ENCODE measurements around the gene SIRT3.

The SIRT3 gene

DNA sequence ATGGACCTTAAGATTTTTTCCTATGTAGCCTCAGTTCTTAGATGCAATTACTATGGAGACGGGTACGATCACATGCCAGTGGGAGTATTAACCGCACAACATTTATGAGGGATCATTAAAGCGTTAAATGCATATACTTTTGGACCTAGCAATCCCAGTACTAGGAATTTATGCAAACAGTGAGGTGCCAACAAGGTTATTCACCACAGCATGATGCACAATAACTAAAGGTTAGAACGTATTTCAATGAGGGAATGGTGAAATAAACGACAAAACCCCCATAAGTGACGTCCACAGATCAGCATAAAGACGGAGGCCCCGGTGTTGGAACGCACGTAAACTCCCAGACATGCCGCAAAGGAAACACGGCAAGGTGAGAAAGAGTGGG is 539 bp downstream of the SIRT3 start:
- H3K79me2 ChIP-seq (ENCODE audit: insufficient read depth, low read depth), result peaks cover 36% of the 10 kb centered on the region
- peaks cover 26% of the 10 kb centered on the region for H3K4me1 ChIP-seq (ENCODE audit: low read depth, poor library complexity, severe bottlenecking)
- H2AFZ ChIP-seq (ENCODE audit: low read depth), result peak overlapping the region; percentile 85

DNA sequence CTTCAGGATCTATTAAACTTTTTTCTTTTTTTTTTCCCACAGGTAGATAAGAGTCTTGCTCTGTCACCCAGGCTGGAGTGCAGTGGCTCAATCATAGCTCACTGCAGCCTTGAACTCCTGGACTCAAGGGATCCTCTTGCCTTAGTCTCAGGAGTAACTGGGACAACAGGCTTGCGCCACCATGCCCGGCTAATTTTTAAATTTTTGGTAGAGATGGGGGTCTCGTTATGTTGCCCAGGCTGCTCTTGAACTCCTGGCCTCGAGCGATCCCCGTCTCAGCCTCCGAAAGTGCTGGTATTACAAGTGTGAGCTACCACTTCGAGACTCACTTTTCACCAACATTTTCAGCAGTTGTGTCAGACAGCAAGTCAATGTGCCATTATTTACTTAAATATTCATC is 962 bp downstream of the SIRT3 start:
- TF ChIP-seq, protein P1, sequence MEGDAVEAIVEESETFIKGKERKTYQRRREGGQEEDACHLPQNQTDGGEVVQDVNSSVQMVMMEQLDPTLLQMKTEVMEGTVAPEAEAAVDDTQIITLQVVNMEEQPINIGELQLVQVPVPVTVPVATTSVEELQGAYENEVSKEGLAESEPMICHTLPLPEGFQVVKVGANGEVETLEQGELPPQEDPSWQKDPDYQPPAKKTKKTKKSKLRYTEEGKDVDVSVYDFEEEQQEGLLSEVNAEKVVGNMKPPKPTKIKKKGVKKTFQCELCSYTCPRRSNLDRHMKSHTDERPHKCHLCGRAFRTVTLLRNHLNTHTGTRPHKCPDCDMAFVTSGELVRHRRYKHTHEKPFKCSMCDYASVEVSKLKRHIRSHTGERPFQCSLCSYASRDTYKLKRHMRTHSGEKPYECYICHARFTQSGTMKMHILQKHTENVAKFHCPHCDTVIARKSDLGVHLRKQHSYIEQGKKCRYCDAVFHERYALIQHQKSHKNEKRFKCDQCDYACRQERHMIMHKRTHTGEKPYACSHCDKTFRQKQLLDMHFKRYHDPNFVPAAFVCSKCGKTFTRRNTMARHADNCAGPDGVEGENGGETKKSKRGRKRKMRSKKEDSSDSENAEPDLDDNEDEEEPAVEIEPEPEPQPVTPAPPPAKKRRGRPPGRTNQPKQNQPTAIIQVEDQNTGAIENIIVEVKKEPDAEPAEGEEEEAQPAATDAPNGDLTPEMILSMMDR (conservative IDR thresholded peaks at IDR 0.05; ENCODE audit: low read depth, low read length), result no peak
- Histone ChIP-seq H3K79me2 (ENCODE audit: insufficient read depth, low read depth) (peaks cover 32% of the 10 kb centered on the region), H3K9ac (no peak overlapping the region), H3K36me3 (ENCODE audit: insufficient read depth) (no peaks in the 10 kb centered on the region), H3K27me3 (ENCODE audit: insufficient read depth, low read depth) (no peaks in the 10 kb centered on the region), H3K4me1 (ENCODE audit: low read depth, poor library complexity, severe bottlenecking) (peaks cover 26% of the 10 kb centered on the region), H2AFZ (ENCODE audit: low read depth) (no peak overlapping the region), H3K4me3 (IDR thresholded peaks at IDR 0.05; ENCODE audit: insufficient read depth, low read depth, low read length) (no peak overlapping the region), H3K27ac (no peak overlapping the region), H4K20me1 (ENCODE audit: insufficient read depth) (no peaks in the 10 kb centered on the region), H3K4me2 (peak overlapping the region; percentile 55)

More for the DNA sequence above, 539 bp downstream of the SIRT3 start:
- Histone ChIP-seq H3K27me3 (ENCODE audit: insufficient read depth, low read depth) (no peaks in the 10 kb centered on the region), H3K27ac (no peak overlapping the region), H3K4me3 (IDR thresholded peaks at IDR 0.05; ENCODE audit: insufficient read depth, low read depth, low read length) (no peak overlapping the region), H3K36me3 (ENCODE audit: insufficient read depth) (no peaks in the 10 kb centered on the region), H3K4me2 (peak overlapping the region; percentile 55), H3K9ac (peak overlapping the region; percentile 40; the same call in 1 of the 2 replicates), H4K20me1 (ENCODE audit: insufficient read depth) (no peaks in the 10 kb centered on the region)
- TF ChIP-seq, protein P1 (conservative IDR thresholded peaks at IDR 0.05; ENCODE audit: low read depth, low read length), result no peak

DNA sequence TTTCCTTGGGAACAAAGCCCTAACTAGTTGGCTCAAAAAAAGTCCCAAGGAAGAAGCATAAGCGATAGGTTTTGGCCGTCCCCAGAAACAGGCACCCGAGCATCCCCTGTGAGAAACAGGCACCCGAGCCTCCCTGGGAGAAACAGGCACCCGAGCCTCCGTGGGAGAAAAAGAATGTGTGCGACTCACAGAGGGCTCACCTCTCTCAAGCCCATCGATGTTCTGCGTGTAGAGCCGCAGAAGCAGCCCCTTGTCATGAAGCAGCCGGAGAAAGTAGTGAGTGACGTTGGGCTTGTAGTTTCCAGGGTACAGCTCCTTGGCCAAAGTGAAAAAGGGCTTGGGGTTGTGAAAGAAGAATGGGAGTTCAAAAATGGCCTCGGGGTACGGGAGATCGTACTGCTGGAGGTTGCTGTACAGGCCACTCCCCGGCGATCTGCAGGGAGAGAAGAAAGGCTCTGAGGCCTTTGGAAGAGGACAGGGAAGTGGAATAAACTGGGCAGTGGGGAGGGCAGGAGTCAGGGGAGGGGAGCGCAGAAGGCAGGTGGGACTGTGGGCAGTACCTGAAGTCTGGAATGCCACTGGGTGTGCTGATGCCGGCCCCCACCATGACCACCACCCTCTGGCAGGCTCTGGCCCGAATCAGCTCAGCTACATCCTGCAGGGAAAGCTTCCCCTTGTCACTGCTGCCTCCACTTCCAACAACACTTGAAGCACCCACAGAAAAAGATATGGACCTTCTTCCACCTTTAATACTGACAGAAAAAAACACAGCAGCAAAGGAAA is 3.2 kb downstream of the SIRT3 start:
- H3K27me3 ChIP-seq (ENCODE audit: insufficient read depth, low read depth), result no peaks in the 10 kb centered on the region
- H4K20me1 ChIP-seq (ENCODE audit: insufficient read depth), result no peaks in the 10 kb centered on the region
- no peak overlapping the region for H3K27ac ChIP-seq
- H3K36me3 ChIP-seq (ENCODE audit: insufficient read depth), result no peaks in the 10 kb centered on the region
- no peak overlapping the region for H3K4me3 ChIP-seq (IDR thresholded peaks at IDR 0.05; ENCODE audit: insufficient read depth, low read depth, low read length)
- TF ChIP-seq, protein P1 (conservative IDR thresholded peaks at IDR 0.05; ENCODE audit: low read depth, low read length), result no peak
- H3K4me1 ChIP-seq (ENCODE audit: low read depth, poor library complexity, severe bottlenecking), result peaks cover 12% of the 10 kb centered on the region
- peaks cover 12% of the 10 kb centered on the region for H3K79me2 ChIP-seq (ENCODE audit: insufficient read depth, low read depth)
- H2AFZ ChIP-seq (ENCODE audit: low read depth), result no peak overlapping the region
- H3K9ac ChIP-seq, result no peak overlapping the region
- H3K4me2 ChIP-seq, result no peak overlapping the region

DNA sequence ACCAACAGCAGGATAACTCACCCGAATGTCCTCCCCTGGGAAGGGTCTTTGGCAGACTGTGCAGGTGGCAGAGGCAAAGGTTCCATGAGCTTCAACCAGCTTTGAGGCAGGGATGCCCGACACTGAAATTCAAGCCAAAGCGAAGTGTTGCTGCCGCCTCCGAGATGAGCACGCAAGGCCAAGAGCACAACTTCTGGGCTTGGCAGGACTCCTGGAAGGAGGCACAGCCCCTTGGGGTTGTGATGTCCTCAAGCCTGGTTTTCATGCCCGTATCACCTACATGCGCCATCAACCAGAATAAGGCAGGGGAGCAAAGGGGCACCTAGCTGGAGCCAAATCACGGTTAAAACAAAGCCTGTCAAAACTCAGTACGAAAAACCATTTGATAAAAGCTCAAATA is 5.7 kb downstream of the SIRT3 start:
- Histone ChIP-seq H3K4me3 (IDR thresholded peaks at IDR 0.05; ENCODE audit: insufficient read depth, low read depth, low read length) (no peak overlapping the region), H3K9ac (no peak overlapping the region), H3K27me3 (ENCODE audit: insufficient read depth, low read depth) (no peaks in the 10 kb centered on the region), H3K79me2 (ENCODE audit: insufficient read depth, low read depth) (no peaks in the 10 kb centered on the region), H3K4me2 (no peak overlapping the region), H3K4me1 (ENCODE audit: low read depth, poor library complexity, severe bottlenecking) (peaks cover 7% of the 10 kb centered on the region), H3K27ac (no peak overlapping the region), H3K36me3 (ENCODE audit: insufficient read depth) (no peaks in the 10 kb centered on the region), H2AFZ (ENCODE audit: low read depth) (no peak overlapping the region), H4K20me1 (ENCODE audit: insufficient read depth) (no peaks in the 10 kb centered on the region)
- TF ChIP-seq, protein P1 (conservative IDR thresholded peaks at IDR 0.05; ENCODE audit: low read depth, low read length), result no peak
